K562 (cell line): ENCODE results near the gene SRP9. TPM values are rescaled to one million over a fixed set of nuclear protein-coding genes. Genes with fewer than 3 reads are reported as not detected.

Source experiments
- ARHGAP35 ChIP-seq: fragments of 450-650 bp; IDR thresholded peaks from 2 replicates; pipeline ENCODE4 v1.6.1; 2018; ENCODE audit not compliant: partially characterized antibody
- ARNT ChIP-seq, 2 experiments: fragments of 450-650 bp; IDR thresholded peaks; 2 replicates each; pipeline ENCODE4 v1.6.1; 2016; ENCODE audit warnings: mild to moderate bottlenecking in 1 of 2
- GTF2B ChIP-seq: IDR thresholded peaks from 2 replicates; pipeline ENCODE4 v1.6.1; 2011; ENCODE audit not compliant: insufficient read length; ENCODE audit errors: extremely low read depth
- GTF3C2 ChIP-seq: IDR thresholded peaks from 3 replicates; pipeline ENCODE4 v1.6.1; 2011; ENCODE audit warnings: borderline replicate concordance, mild to moderate bottlenecking, moderate library complexity; ENCODE audit not compliant: insufficient read length; ENCODE audit errors: extremely low read depth
- IFI16 ChIP-seq: fragments of 250-450 bp; sonication (Bioruptor Pico); IDR thresholded peaks from 2 replicates; pipeline ENCODE4 v2.1.2; 2022; ENCODE audit warnings: mild to moderate bottlenecking, inconsistent platforms
- LEF1 ChIP-seq: fragments of 450-650 bp; IDR thresholded peaks from 2 replicates; pipeline ENCODE4 v1.6.1; 2016; ENCODE audit warnings: mild to moderate bottlenecking
- NR2C2 ChIP-seq, 2 experiments: fragments of 200-800 bp in 1 of 2; sonication (Bioruptor generic) in 1 of 2; sonication (generic) in 1 of 2; formaldehyde crosslinking in 1 of 2; IDR thresholded peaks; 2 replicates each; pipeline versions ENCODE4 v1.6.1 to v1.8.0; 2016 to 2022; ENCODE audit warnings: mild to moderate bottlenecking in 1 of 2, missing compliant biosample characterization in 1 of 2, missing genetic modification characterization in 1 of 2, missing genetic modification reagents in 1 of 2
- PHB2 ChIP-seq: fragments of 450-650 bp; IDR thresholded peaks from 2 replicates; pipeline ENCODE4 v1.6.1; 2017; ENCODE audit warnings: low read depth
- POLR2H ChIP-seq: IDR thresholded peaks from 2 replicates; pipeline ENCODE4 v1.6.1; 2016; ENCODE audit warnings: missing genetic modification characterization, low read depth, mild to moderate bottlenecking, control low read depth, missing compliant biosample characterization, moderate library complexity
- POLR3A ChIP-seq: IDR thresholded peaks from 2 replicates; pipeline ENCODE4 v1.6.1; 2011; ENCODE audit warnings: borderline replicate concordance, mild to moderate bottlenecking, moderate library complexity; ENCODE audit not compliant: insufficient read length, insufficient read depth; ENCODE audit errors: extremely low read depth
- RBM15 ChIP-seq: fragments of 200-400 bp; formaldehyde crosslinking; IDR thresholded peaks from 2 replicates; pipeline ENCODE4 v1.6.1; 2018; ENCODE audit warnings: mild to moderate bottlenecking, low read length, moderate library complexity; ENCODE audit not compliant: insufficient read depth
- TEAD1 ChIP-seq, 2 experiments: fragments of 450-650 bp in 1 of 2; sonication (generic) in 1 of 2; formaldehyde crosslinking; IDR thresholded peaks; 2 replicates each; pipeline versions ENCODE4 v1.4.0 to v1.8.0; 2020 to 2022; ENCODE audit warnings: mild to moderate bottlenecking in 2 of 2, missing genetic modification reagents in 1 of 2
- TEAD2 ChIP-seq: fragments of 450-650 bp; IDR thresholded peaks from 2 replicates; pipeline ENCODE4 v1.6.1; 2016; ENCODE audit warnings: missing genetic modification characterization, control low read depth, missing compliant biosample characterization
- YBX1 ChIP-seq: fragments of 450-650 bp; IDR thresholded peaks from 2 replicates; pipeline ENCODE4 v1.7.1; 2016; ENCODE audit warnings: mild to moderate bottlenecking
- ZFP36 ChIP-seq: fragments of 150-350 bp; IDR thresholded peaks from 2 replicates; pipeline ENCODE4 v1.6.1; 2018; ENCODE audit warnings: low read length, low read depth; ENCODE audit not compliant: partially characterized antibody
- ZNF124 ChIP-seq: sonication (generic); formaldehyde crosslinking; IDR thresholded peaks from 2 replicates; pipeline ENCODE4 v1.8.1; 2022; ENCODE audit warnings: missing genetic modification reagents
- ZNF140 ChIP-seq: fragments of 250-450 bp; sonication (Bioruptor Pico); IDR thresholded peaks from 2 replicates; pipeline ENCODE4 v1.8.0; 2021; ENCODE audit warnings: moderate library complexity, mild to moderate bottlenecking, inconsistent platforms
- ZNF507 ChIP-seq: conservative IDR thresholded peaks from 2 replicates; pipeline ENCODE4 v1.6.1; 2017; ENCODE audit warnings: missing genetic modification characterization, missing compliant biosample characterization
- ZNF561 ChIP-seq: fragments of 450-650 bp; formaldehyde crosslinking; conservative IDR thresholded peaks from 2 replicates; pipeline ENCODE4 v1.4.0; 2020; ENCODE audit warnings: mild to moderate bottlenecking, moderate library complexity
- ZNF583 ChIP-seq: fragments of 250-450 bp; sonication (Bioruptor Pico); IDR thresholded peaks from 2 replicates; pipeline ENCODE4 v1.4.0; 2020
- polyA plus RNA-seq, 8 experiments: library from polyadenylated mRNA; depleted of rRNA in 4 of 8; stranded (reverse) in 5 of 8; unstranded in 3 of 8; fragments of >200 nt; fragmentation: Nextera tagmentation in 2 of 8; fragmentation: Illumina TruSeq in 1 of 8; extraction: Ambion mirVana in 2 of 8; extraction: Trizol in 1 of 8; gene quantifications; 2 replicates each; pipeline versions ENCODE4 v1.2.1 to v1.2.3, GENCODE V29; 2011 to 2014; ENCODE audit warnings: inconsistent platforms in 1 of 8, missing spikeins in 1 of 8
- total RNA-seq, 7 experiments: library from RNA; depleted of rRNA in 6 of 7; stranded (reverse); fragments of >200 nt in 6 of 7; fragmentation: Illumina TruSeq in 2 of 7; extraction: Trizol in 2 of 7; gene quantifications; 2 replicates each; pipeline versions ENCODE4 v1.2.1 to v1.2.3, GENCODE V29; 2011 to 2021; ENCODE audit warnings: low replicate concordance in 1 of 7

The SRP9 gene
- total and polyA plus RNA-seq, 9 of the 15 experiments (the other 6 are each of a cell fraction or from before 2014, with no cell fraction given), result 273 to 1,892 (median 668) TPM

- TF ChIP-seq ARNT (IDR thresholded peaks at IDR 0.05), result 0 out of 4 replicates have a peak, but pooled peaks of 1 of the 2 experiments have one; percentile 40
- no peak for TF ChIP-seq RBM15
- TF ChIP-seq IFI16 (CRISPR knock-in tag), result no peak
- TF ChIP-seq PHB2, result no peak
- no peak for TF ChIP-seq ZNF507 (tag)
- no peak for TF ChIP-seq ZNF140
- no peak for TF ChIP-seq ZNF561 (CRISPR knock-in tag)
- peak; percentile 41 for TF ChIP-seq ZFP36
- TF ChIP-seq TEAD2, result no peak
- no peak for TF ChIP-seq YBX1
- TF ChIP-seq GTF3C2, result no peak
- TF ChIP-seq LEF1, result peak; percentile 21; the same call in 1 of the 2 replicates
- no peak; a peak in 3 of 4 replicates for TF ChIP-seq TEAD1 (CRISPR knock-in tag; IDR thresholded peaks at IDR 0.05)
- TF ChIP-seq NR2C2 (CRISPR knock-in tag; IDR thresholded peaks at IDR 0.05), result peak; percentile 78; the same call in 1 of the 2 replicates
- peak; percentile 71; the same call in 1 of the 2 replicates for TF ChIP-seq NR2C2 (tag; IDR thresholded peaks at IDR 0.05)
- TF ChIP-seq ZNF583, result no peak
- TF ChIP-seq POLR3A, result no peak
- no peak for TF ChIP-seq GTF2B
- TF ChIP-seq POLR2H (tag), result peak; percentile 94
- no peak for TF ChIP-seq ARHGAP35
- no peak for TF ChIP-seq ZNF124 (CRISPR knock-in tag)
- TF ChIP-seq, all 486 proteins: peak for 207
Observed at GRCh38 chr1:225777583-225778336, at the start of gene SRP9 (continued).
